ENCODE measurements around the gene CRYBB3. TPM values are rescaled to one million over a fixed set of nuclear protein-coding genes. Genes with fewer than 3 reads are reported as not detected.

The CRYBB3 gene
- total RNA-seq, 1 experiment from 2014 or later, result 0.67 TPM

GRCh38 chr22:25154667-25154999 is 45.0 kb upstream of the CRYBB3 start:
- intact Hi-C loops (cut with micrococcal nuclease; ENCODE audit: unreplicated experiment) (no loop called here), in situ Hi-C loops (cut with HindIII; ENCODE audit: low pct_unique_long_range_greater_than_20kb, low sequenced_read_pairs) (no loop called here)
- no peak overlapping the region for H3K27ac ChIP-seq (ENCODE audit: low read length)
- ChIA-PET CTCF (no interaction called here), POLR2A (no interaction called here)
- TF ChIP-seq, protein P1, sequence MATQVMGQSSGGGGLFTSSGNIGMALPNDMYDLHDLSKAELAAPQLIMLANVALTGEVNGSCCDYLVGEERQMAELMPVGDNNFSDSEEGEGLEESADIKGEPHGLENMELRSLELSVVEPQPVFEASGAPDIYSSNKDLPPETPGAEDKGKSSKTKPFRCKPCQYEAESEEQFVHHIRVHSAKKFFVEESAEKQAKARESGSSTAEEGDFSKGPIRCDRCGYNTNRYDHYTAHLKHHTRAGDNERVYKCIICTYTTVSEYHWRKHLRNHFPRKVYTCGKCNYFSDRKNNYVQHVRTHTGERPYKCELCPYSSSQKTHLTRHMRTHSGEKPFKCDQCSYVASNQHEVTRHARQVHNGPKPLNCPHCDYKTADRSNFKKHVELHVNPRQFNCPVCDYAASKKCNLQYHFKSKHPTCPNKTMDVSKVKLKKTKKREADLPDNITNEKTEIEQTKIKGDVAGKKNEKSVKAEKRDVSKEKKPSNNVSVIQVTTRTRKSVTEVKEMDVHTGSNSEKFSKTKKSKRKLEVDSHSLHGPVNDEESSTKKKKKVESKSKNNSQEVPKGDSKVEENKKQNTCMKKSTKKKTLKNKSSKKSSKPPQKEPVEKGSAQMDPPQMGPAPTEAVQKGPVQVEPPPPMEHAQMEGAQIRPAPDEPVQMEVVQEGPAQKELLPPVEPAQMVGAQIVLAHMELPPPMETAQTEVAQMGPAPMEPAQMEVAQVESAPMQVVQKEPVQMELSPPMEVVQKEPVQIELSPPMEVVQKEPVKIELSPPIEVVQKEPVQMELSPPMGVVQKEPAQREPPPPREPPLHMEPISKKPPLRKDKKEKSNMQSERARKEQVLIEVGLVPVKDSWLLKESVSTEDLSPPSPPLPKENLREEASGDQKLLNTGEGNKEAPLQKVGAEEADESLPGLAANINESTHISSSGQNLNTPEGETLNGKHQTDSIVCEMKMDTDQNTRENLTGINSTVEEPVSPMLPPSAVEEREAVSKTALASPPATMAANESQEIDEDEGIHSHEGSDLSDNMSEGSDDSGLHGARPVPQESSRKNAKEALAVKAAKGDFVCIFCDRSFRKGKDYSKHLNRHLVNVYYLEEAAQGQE (IDR thresholded peaks at IDR 0.05; ENCODE audit: insufficient read depth in 1 of 2, low read depth in 2 of 2, low read length in 1 of 2), result no peak
- TF ChIP-seq TCF7L2 (IDR thresholded peaks at IDR 0.05; ENCODE audit: low read depth, low read length), result no peak
- no peak for TF ChIP-seq SIN3A (IDR thresholded peaks at IDR 0.05; ENCODE audit: borderline replicate concordance, insufficient read depth, low read depth, low read length)
- TF ChIP-seq, protein P2, sequence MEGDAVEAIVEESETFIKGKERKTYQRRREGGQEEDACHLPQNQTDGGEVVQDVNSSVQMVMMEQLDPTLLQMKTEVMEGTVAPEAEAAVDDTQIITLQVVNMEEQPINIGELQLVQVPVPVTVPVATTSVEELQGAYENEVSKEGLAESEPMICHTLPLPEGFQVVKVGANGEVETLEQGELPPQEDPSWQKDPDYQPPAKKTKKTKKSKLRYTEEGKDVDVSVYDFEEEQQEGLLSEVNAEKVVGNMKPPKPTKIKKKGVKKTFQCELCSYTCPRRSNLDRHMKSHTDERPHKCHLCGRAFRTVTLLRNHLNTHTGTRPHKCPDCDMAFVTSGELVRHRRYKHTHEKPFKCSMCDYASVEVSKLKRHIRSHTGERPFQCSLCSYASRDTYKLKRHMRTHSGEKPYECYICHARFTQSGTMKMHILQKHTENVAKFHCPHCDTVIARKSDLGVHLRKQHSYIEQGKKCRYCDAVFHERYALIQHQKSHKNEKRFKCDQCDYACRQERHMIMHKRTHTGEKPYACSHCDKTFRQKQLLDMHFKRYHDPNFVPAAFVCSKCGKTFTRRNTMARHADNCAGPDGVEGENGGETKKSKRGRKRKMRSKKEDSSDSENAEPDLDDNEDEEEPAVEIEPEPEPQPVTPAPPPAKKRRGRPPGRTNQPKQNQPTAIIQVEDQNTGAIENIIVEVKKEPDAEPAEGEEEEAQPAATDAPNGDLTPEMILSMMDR (IDR thresholded peaks at IDR 0.05), result no peak
- no peak for TF ChIP-seq POLR2AphosphoS5 (IDR thresholded peaks at IDR 0.05; ENCODE audit: low read depth, low read length)
- no peak overlapping the region for H3K4me3 ChIP-seq (ENCODE audit: low read depth in 2 of 2, low read length in 2 of 2)
- DNase-seq (ENCODE audit: low read depth, low spot score), result no peak
- ATAC-seq, result no peak
- BruUV-seq (replicated peaks), result no TSS peak
- H3K36me3 ChIP-seq (ENCODE audit: control insufficient read depth, insufficient read depth, low read length), result no peaks in the 10 kb centered on the region
- no peaks in the 10 kb centered on the region for H3K9me3 ChIP-seq (ENCODE audit: control insufficient read depth, insufficient read depth, low read depth, low read length)
- H3K4me1 ChIP-seq (ENCODE audit: control insufficient read depth, insufficient read depth, low read length), result no peaks in the 10 kb centered on the region
- no peaks in the 10 kb centered on the region for H3K27me3 ChIP-seq (ENCODE audit: control insufficient read depth, insufficient read depth, low read length)

GRCh38 chr22:25156736-25157135 is 42.9 kb upstream of the CRYBB3 start:
- H3K36me3 ChIP-seq (ENCODE audit: control insufficient read depth, insufficient read depth, low read length), result no peaks in the 10 kb centered on the region
- no TSS peak for BruUV-seq (replicated peaks)
- POLR2A ChIA-PET, result no interaction called here
- no peaks in the 10 kb centered on the region for H3K9me3 ChIP-seq (ENCODE audit: control insufficient read depth, insufficient read depth, low read depth, low read length)
- in situ Hi-C loops (cut with HindIII; ENCODE audit: low pct_unique_long_range_greater_than_20kb, low sequenced_read_pairs), result no loop called here
- no peaks in the 10 kb centered on the region for H3K27me3 ChIP-seq (ENCODE audit: control insufficient read depth, insufficient read depth, low read length)
- no peak for DNase-seq (ENCODE audit: low read depth, low spot score)
- intact Hi-C loops (cut with micrococcal nuclease; ENCODE audit: unreplicated experiment), result no loop called here
- TF ChIP-seq SIN3A (IDR thresholded peaks at IDR 0.05; ENCODE audit: borderline replicate concordance, insufficient read depth, low read depth, low read length), result no peak
- no peak for TF ChIP-seq TCF7L2 (IDR thresholded peaks at IDR 0.05; ENCODE audit: low read depth, low read length)
- TF ChIP-seq POLR2AphosphoS5 (IDR thresholded peaks at IDR 0.05; ENCODE audit: low read depth, low read length), result no peak
- TF ChIP-seq, protein P2 (IDR thresholded peaks at IDR 0.05), result no peak
- TF ChIP-seq, protein P1 (IDR thresholded peaks at IDR 0.05; ENCODE audit: insufficient read depth in 1 of 2, low read depth in 2 of 2, low read length in 1 of 2), result no peak
- CTCF ChIA-PET, result no interaction called here
- ATAC-seq, result no peak
- H3K4me1 ChIP-seq (ENCODE audit: control insufficient read depth, insufficient read depth, low read length), result no peaks in the 10 kb centered on the region
- no peak overlapping the region for H3K27ac ChIP-seq (ENCODE audit: low read length)
- H3K4me3 ChIP-seq (ENCODE audit: low read depth in 2 of 2, low read length in 2 of 2), result no peak overlapping the region

Data from Panc1 (cell line).